HFFc6 (cell line): ENCODE results near the gene PDE6B. TPM values are rescaled to one million over a fixed set of nuclear protein-coding genes. Genes with fewer than 3 reads are reported as not detected.
"Not testable (repeated sequence)": the region's sequence is repeated elsewhere in the genome, so short reads cannot be mapped to it uniquely, and the experiment has no call there.

Source experiments
- DNase-seq: peaks from one replicate; pipeline ENCODE4 v3.0.0-alpha.2; 2018
- H3K27ac Mint-ChIP-seq: 2 replicates; pipeline ENCODE4 v1.8.0; 2020; ENCODE audit warnings: mild to moderate bottlenecking, mixed read lengths
- H3K27me3 Mint-ChIP-seq: 2 replicates; pipeline ENCODE4 v1.8.0; 2021; ENCODE audit warnings: mild to moderate bottlenecking, moderate library complexity, mixed read lengths; ENCODE audit not compliant: insufficient read depth
- H3K36me3 Mint-ChIP-seq: 2 replicates; pipeline ENCODE4 v1.8.0; 2021; ENCODE audit warnings: low read depth, mixed read lengths
- H3K4me1 Mint-ChIP-seq: 2 replicates; pipeline ENCODE4 v1.8.0; 2020; ENCODE audit warnings: low read depth, mixed read lengths
- H3K4me3 Mint-ChIP-seq: 2 replicates; pipeline ENCODE4 v1.8.0; 2020; ENCODE audit warnings: mild to moderate bottlenecking, moderate library complexity, mixed read lengths
- H3K9me3 Mint-ChIP-seq: 2 replicates; pipeline ENCODE4 v1.8.0; 2020; ENCODE audit warnings: mild to moderate bottlenecking, mixed read lengths
- CTCF ChIP-seq: fragments of 200-600 bp; sonication (generic); IDR thresholded peaks from 2 replicates; pipeline ENCODE4 v1.5.0; 2021; ENCODE audit warnings: antibody characterized with exemption, mild to moderate bottlenecking
- total RNA-seq, 6 experiments: library from RNA; stranded (reverse); fragmentation: NEBNext Ultra II Directional; extraction: Animal tissue kit (Norgen Biotek cat#: 25700); gene quantifications; 2 replicates in 1 of 6; 3 replicates in 5 of 6; pipeline ENCODE4 v1.2.3, GENCODE V29; 2021

PDE6B gene
- total RNA-seq, 6 experiments from 2014 or later = not detected

GRCh38 chr4:637536-638280 lies 12.3 kb downstream of the PDE6B start:
- Mint-ChIP-seq H3K4me1 (no peaks in the 10 kb centered on the region), H3K36me3 (peaks cover 2% of the 10 kb centered on the region), H3K4me3 (no peak overlapping the region), H3K9me3 (peaks cover 33% of the 10 kb centered on the region), H3K27me3 (peaks cover 3% of the 10 kb centered on the region), H3K27ac (no peak overlapping the region)
- no peak for TF ChIP-seq CTCF
- no peak for DNase-seq

GRCh38 chr4:642366-642765 lies 17.0 kb downstream of the PDE6B start:
- H3K4me1 Mint-ChIP-seq, DNase-seq, H3K27me3 Mint-ChIP-seq, H3K27ac Mint-ChIP-seq, H3K4me3 Mint-ChIP-seq, H3K36me3 Mint-ChIP-seq: not testable (repeated sequence)
- peaks cover 44% of the 10 kb centered on the region for H3K9me3 Mint-ChIP-seq

GRCh38 chr4:646460-646859 lies 21.1 kb downstream of the PDE6B start:
- Mint-ChIP-seq H3K36me3 (no peaks in the 10 kb centered on the region), H3K27me3 (peaks cover 3% of the 10 kb centered on the region; the same call in 1 of the 2 replicates), H3K27ac (no peak overlapping the region), H3K9me3 (peaks cover 34% of the 10 kb centered on the region), H3K4me3 (no peak overlapping the region), H3K4me1 (no peaks in the 10 kb centered on the region)
- no peak for DNase-seq
- TF ChIP-seq CTCF = no peak

- Mint-ChIP-seq H3K9me3 (peaks cover 31% of the 10 kb centered on the region), H3K27ac (no peak overlapping the region), H3K36me3 (no peaks in the 10 kb centered on the region), H3K4me1 (no peaks in the 10 kb centered on the region), H3K4me3 (no peak overlapping the region), H3K27me3 (peaks cover 1% of the 10 kb centered on the region)
- no peak for TF ChIP-seq CTCF
- DNase-seq = no peak
Measured at GRCh38 chr4:647481-647880, 22.1 kb downstream of the PDE6B start.

GRCh38 chr4:648579-649292 lies 23.4 kb downstream of the PDE6B start:
- no peak overlapping the region for H3K4me3 Mint-ChIP-seq
- H3K27ac Mint-ChIP-seq = no peak overlapping the region
- no peaks in the 10 kb centered on the region for H3K4me1 Mint-ChIP-seq
- DNase-seq = no peak
- peaks cover 4% of the 10 kb centered on the region; the same call in 1 of the 2 replicates for H3K36me3 Mint-ChIP-seq
- H3K9me3 Mint-ChIP-seq = peaks cover 28% of the 10 kb centered on the region
- no peak for TF ChIP-seq CTCF
- peaks cover 1% of the 10 kb centered on the region for H3K27me3 Mint-ChIP-seq

- Mint-ChIP-seq H3K4me3 (no peak overlapping the region), H3K36me3 (peaks cover 4% of the 10 kb centered on the region; the same call in 1 of the 2 replicates), H3K4me1 (no peaks in the 10 kb centered on the region), H3K27me3 (peaks cover 1% of the 10 kb centered on the region), H3K9me3 (peaks cover 32% of the 10 kb centered on the region), H3K27ac (no peak overlapping the region)
- TF ChIP-seq CTCF = no peak
- no peak for DNase-seq
Measured at GRCh38 chr4:649293-649625, 23.9 kb downstream of the PDE6B start.
